ENCODE measurements around the gene FAM120A.

DNA sequence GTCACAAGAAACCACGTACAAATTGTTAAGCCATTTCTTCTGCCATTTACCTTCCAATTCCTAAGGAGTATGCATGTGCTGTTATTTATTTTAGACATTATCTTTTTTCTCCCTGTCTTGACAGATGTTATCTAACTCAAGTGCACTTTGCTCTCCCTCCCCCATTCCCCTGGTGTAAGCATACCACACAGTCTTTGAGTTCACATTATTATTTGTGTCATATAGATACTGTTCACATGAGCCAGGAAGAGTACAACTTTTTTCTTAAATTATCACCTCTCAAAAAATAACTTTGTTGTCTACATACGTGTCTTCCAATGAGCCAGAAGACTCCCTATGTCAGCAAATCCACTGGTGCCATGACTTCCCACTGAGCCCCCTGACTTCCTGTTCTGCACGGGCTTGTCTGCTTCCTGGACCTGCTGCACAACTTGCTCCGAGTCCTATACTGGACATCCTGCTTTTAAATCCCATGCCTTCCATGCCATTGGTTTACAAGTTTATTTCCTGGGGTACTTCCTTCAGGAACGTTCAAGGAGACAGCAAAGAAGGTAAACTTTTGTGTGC, 19.9 kb upstream of the FAM120A start:
- TF ChIP-seq POLR2A (IDR thresholded peaks at IDR 0.05): no peak
- TF ChIP-seq, protein P1, sequence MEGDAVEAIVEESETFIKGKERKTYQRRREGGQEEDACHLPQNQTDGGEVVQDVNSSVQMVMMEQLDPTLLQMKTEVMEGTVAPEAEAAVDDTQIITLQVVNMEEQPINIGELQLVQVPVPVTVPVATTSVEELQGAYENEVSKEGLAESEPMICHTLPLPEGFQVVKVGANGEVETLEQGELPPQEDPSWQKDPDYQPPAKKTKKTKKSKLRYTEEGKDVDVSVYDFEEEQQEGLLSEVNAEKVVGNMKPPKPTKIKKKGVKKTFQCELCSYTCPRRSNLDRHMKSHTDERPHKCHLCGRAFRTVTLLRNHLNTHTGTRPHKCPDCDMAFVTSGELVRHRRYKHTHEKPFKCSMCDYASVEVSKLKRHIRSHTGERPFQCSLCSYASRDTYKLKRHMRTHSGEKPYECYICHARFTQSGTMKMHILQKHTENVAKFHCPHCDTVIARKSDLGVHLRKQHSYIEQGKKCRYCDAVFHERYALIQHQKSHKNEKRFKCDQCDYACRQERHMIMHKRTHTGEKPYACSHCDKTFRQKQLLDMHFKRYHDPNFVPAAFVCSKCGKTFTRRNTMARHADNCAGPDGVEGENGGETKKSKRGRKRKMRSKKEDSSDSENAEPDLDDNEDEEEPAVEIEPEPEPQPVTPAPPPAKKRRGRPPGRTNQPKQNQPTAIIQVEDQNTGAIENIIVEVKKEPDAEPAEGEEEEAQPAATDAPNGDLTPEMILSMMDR (IDR thresholded peaks at IDR 0.05): no peak
- TF ChIP-seq POLR2AphosphoS5 (IDR thresholded peaks at IDR 0.05): no peak
- TF ChIP-seq EP300 (IDR thresholded peaks at IDR 0.05): no peak
